GM19043 (cell line): ENCODE measurements around the gene GRK1.
"Not testable (repeated sequence)": the region's sequence is repeated elsewhere in the genome, so short reads cannot be mapped to it uniquely, and the experiment has no call there.

Source experiments
- ATAC-seq: cut with Tn5 transposase; IDR thresholded peaks from one replicate; pipeline ENCODE4 v1.9.1; 2021; ENCODE audit warnings: low read depth; ENCODE audit not compliant: unreplicated experiment

The GRK1 gene

DNA sequence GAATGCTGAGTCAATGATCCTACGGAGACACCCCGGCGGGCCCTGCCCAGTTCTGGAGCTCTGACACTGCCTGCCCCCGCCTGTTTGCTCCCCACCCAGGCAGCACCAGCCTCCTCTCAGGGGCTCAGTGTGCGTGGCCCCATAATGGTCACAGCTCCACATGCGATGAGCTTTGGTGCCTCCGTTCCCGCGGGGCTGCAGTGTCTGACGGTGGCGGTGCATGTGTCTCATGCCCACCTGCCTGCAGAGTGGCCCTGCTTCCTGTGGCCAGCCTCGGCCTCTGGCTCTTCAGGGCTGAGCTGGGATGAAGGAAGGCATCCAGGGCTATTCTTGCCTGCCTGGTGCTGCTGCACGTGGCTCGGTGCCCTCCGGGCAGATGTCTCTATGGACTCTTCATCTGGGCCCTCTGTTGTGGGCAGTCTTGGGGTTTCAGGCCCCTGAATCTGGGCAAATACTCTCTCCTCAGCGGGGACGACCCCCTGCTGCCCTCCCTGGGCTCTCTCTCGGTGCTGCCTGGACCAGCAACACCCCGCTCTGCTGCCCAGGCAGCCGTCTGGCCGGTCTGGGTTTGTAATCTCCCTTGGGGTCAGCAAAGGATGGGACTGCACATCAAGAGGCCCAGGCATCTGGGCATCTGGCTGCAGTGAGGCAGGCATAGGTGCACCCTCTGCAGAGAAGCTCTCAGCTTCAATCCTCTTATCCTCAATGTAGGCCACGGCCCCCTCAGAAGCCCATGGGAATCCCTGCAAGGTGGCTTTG is 72.7 kb downstream of the GRK1 start:
- no peak for ATAC-seq

GRCh38 chr13:113740286-113740556 is 73.2 kb downstream of the GRK1 start:
- no peak for ATAC-seq

DNA sequence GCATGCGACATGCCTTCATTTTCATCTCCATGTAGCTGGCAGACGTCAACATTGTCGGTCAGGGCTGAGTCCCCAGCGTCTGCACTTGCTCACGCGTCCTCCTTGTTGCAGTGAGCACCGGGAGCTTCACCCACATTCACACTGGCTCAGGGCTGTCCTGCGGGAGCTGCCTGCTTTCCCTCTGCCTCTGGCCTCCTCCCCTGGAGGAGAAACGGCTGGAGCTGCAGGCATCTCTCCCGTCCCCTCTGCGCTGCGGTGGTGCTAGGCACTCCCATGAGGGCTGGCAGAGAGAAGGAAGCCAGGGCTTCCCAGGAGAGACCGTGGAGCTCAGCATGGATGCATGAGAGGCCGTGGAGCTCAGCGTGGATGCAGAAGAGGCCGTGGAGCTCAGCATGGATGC is 73.6 kb downstream of the GRK1 start:
- ATAC-seq: no peak

- no peak for ATAC-seq
Measured at GRCh38 chr13:113741191-113741668, 74.2 kb downstream of the GRK1 start.

DNA sequence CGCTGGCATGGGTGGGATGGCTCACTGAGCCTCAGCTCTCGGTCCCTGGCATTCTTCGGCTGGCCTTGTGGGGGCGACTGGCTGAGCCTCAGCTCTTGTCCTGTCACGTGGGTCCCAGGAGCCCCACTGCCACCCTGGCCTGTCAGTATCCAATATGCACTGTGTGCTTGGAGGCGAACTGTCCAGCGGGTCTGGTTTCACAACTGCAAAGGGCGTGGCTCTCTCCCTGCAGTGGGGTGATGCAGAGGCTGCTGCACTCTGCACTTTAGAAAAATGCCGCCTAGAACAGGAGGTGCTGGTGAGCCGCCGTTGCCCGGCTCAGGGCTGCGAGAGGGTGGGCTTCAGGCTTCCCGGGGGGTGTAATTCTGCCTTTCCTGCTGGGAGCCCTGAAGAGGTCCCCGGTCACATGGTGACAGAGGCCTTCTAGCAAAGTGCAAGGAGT is 75.0 kb downstream of the GRK1 start:
- no peak for ATAC-seq

GRCh38 chr13:113742445-113743120 is 75.6 kb downstream of the GRK1 start:
- no peak for ATAC-seq

GRCh38 chr13:113743366-113744195 is 76.6 kb downstream of the GRK1 start:
- no peak for ATAC-seq

DNA sequence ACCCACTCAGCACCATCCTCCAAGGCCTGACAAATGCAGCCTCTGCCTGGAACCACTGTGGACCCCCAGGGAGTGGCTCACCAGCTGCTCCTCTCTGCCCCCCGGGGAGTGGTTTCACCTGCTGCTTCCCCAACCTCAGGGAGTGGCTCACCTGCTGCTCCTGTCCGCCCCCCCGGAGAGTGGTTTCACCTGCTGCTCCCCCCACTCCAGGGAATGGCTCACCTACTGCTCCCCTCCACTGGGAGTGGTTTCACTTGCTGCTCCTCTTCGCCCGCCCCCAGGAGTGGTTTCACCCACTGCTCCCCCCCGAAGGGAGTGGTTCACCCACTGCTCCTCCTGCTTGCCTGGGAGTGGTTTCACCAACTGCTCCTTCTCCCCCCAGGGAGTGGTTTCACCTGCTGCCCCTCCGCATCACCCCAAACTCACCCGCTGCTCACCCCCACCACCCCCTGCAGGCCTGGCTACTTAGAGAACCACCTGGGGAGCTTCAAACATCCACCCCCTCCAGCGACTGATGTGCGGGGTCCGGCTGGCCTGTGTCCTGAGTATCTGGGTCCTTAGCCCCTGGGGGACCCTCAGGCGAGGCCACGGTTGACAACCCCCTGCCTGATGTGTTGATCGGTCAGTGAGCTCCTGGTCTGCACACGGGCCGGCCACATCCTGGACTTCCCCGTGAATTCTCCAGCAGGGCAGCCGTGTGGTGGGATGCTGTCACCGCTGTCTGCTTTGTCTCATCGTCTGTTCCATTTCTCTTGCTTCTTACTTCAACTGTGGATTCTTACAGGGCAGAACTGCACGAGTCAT is 77.4 kb downstream of the GRK1 start:
- ATAC-seq: no peak

DNA sequence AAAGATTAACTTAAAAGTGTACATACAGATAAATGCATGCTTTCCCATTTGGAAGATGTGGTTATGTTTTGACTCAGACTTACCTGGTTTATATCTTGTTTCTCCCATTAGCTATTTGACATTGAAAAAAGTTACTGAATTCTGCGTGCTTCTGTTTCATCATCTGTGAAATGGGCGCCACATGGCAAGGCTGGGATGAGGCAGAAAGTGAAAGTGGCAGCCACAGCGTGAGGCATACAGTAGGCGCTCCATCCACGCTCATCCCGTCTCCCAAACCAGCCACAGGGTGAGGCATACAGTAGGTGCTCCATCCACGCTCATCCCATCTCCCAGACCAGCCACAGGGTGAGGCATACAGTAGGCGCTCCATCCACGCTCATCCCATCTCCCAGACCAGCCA is 78.0 kb downstream of the GRK1 start:
- no peak for ATAC-seq

DNA sequence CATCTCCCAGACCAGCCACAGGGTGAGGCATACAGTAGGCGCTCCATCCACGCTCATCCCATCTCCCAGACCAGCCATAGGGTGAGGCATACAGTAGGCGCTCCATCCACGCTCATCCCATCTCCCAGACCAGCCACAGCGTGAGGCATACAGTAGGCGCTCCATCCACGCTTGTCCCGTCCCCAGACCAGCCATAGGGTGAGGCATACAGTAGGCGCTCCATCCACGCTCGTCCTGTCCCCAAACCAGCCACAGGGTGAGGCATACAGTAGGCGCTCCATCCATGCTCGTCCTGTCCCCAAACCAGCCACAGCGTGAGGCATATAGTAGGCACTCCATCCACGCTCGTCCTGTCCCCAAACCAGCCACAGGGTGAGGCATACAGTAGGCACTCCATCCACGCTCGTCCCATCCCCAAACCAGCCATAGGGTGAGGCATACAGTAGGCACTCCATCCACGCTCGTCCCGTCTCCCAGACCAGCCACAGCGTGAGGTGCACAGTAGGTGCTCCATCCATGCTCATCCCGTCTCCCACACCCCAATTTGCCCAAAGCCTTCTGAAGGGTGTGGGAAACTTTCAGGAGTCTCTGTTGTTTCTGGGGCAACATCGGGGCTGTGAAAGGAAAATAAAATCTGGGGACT is 78.6 kb downstream of the GRK1 start:
- not testable (repeated sequence) for ATAC-seq

GRCh38 chr13:113746143-113746525 is 79.1 kb downstream of the GRK1 start:
- ATAC-seq: no peak

GRCh38 chr13:113746671-113747070 is 79.7 kb downstream of the GRK1 start:
- ATAC-seq: no peak

GRCh38 chr13:113747291-113747833 is 80.3 kb downstream of the GRK1 start:
- no peak for ATAC-seq

- no peak for ATAC-seq
Measured at GRCh38 chr13:113748101-113748861, 81.3 kb downstream of the GRK1 start.

DNA sequence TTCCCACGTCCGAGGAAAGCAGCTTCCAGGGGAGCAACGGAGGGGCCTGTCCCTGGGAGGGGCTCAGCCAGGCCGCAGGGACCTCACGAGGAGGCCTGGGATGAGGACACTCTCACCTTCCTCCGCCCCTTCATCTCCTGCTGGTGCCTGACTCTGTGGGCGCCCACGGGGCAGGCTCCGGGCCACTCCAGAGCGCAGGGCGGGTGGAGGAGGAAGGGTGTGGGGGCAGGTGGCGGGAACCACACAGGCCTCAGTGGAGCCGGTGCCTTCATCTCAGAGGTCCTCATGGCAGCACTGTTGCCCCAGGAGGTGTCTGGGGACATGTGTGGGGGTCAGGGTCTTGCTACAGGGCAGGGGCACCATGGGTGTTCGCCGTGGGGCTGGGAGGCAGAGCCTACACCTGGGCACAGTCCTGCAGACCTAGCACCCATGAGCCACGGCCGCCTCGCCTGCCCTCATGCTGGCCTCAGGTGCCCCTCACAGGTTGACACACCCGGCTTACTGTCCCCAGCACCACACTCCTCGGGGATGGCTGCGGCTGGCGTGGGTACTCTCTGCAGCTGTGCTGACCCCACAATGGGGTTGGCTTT is 81.9 kb downstream of the GRK1 start:
- ATAC-seq: no peak

DNA sequence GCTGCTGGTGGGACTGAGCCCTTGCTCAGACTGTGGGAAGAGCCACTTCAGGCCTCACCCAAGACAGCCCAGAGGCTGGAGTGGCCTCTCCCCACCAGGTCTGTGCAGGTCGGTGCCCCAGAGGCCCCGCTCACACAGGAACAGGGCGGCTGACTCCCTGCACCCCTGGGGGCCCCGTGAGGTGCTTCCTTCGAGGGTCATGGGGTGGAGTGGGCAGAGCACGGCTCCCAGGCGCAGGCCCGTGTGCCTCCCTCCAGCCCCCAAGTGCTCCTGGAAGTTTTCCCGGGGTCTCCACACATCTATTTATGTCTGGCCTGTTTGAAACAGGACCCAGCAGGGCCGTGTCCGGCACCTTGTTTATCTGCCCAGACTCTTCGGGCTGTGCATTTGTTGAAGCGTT is 82.5 kb downstream of the GRK1 start:
- no peak for ATAC-seq

DNA sequence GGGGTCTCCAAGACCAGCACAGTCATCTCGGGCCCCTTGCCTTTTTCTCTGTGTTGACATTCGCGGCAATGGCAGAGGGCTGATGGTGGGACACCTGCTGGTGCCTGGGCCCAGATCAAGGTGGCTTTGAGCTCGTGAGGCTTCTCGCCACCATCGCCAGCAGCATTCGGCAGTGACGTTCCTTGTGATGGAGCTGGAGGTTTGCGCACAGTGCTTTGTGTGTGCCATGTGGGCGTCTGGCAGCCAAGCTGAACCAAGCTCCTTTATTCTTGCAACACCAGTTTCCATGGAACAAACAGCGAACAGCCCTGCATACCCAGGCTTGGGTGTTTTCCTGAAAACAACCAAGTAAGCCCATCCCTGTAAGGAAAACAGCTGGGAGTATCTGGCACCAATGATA is 82.9 kb downstream of the GRK1 start:
- ATAC-seq: no peak

DNA sequence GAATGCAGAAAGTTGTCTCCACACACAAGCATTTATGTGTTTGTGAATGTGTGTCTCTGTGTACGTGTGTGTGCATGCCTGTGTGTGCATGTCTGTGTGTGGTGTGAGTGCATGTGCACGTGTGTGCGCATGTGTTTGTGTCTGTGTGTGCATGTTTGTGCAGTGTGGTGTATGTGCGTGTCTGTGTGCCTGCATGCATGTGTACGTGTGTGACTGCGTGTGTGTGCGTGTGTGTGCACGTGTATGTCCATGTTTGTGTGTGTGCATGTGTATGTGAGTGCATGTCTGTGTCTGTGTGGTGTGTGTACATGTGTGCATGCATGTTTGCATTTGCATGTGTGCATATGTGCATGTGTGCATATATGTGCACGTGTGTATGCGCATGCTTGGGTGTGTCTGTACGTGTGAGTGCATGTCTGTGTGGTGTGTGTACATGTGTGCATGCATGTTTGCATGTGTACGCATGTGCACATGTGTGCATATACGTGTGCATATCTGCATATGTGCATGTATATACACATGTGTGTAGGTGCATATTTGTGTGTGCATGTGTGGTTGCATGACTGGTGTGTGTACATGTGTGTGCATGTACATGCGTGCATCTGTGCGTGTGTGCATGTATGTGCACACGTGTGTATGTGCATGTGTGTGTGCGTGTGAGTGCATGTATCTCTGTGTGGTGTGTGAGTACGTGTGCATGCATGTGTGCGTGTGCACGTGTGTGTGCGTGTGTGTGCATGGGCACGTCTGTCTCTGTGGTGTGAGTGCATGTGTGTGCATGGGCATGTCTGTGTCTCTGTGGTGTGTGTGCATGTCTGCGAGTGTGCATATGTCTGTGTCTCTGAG is 83.8 kb downstream of the GRK1 start:
- no peak for ATAC-seq
